Subcutaneous adipose tissue (tissue), 4 donors: ENCODE data around the gene ZNF267. TPM values are rescaled to one million over a fixed set of nuclear protein-coding genes. Genes with fewer than 3 reads are reported as not detected.

Experiments
- CTCF ChIP-seq: fragments of 450-650 bp; IDR thresholded peaks from one replicate; pipeline ENCODE4 v1.5.1; 2016; ENCODE audit warnings: low read depth, mild to moderate bottlenecking, control low read depth, antibody characterized with exemption, moderate library complexity
- total RNA-seq, 4 donors: library from RNA; depleted of rRNA; stranded (reverse); fragments of >200 nt; gene quantifications; one replicate each; pipeline ENCODE4 v1.1.0, GENCODE V29; 2016

ZNF267 gene
- total RNA-seq, 4 donors from 2014 or later, result 10.0 to 22.1 (median 12.8) TPM

- TF ChIP-seq CTCF, result no peak
Observed at GRCh38 chr16:31886227-31886626, 12.6 kb downstream of the ZNF267 start.

GRCh38 chr16:31888735-31889134 lies 15.1 kb downstream of the ZNF267 start:
- no peak for TF ChIP-seq CTCF

- TF ChIP-seq CTCF, result no peak
Observed at GRCh38 chr16:31893824-31894223, 20.2 kb downstream of the ZNF267 start.

- TF ChIP-seq CTCF, result no peak
Observed at GRCh38 chr16:31897283-31897682, 23.7 kb downstream of the ZNF267 start.

GRCh38 chr16:31899505-31899904 lies 25.9 kb downstream of the ZNF267 start:
- no peak for TF ChIP-seq CTCF

GRCh38 chr16:31913668-31914067 lies 40.1 kb downstream of the ZNF267 start:
- TF ChIP-seq CTCF, result no peak

GRCh38 chr16:31916056-31916488 lies 42.5 kb downstream of the ZNF267 start:
- TF ChIP-seq CTCF, result no peak
